HG03175 (cell line): ENCODE results near the gene TMEM178B.

Experiments
- ATAC-seq: cut with Tn5 transposase; IDR thresholded peaks from one replicate; pipeline ENCODE4 v1.9.1; 2021; ENCODE audit warnings: mild to moderate bottlenecking, moderate library complexity; ENCODE audit not compliant: unreplicated experiment

Gene TMEM178B

DNA sequence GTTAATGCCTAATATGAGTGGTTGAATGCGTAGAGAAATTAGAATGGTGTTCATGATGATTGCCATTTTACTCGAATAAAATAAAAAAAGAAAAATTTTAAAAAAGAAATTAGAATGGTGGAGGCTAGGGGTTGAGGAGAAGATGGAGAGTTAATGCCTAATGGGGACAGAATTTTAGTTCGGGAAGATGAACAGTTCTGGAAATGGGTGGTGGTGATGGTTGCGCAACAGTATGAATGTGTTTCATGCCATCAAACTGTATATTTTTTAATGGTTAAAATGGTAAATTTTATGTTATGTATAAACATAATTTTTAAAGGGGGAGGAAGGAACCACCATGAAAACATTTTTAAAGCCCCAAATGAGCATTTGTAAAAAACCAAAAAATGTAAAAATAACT, 337.3 kb downstream of the TMEM178B start:
- ATAC-seq: no peak

DNA sequence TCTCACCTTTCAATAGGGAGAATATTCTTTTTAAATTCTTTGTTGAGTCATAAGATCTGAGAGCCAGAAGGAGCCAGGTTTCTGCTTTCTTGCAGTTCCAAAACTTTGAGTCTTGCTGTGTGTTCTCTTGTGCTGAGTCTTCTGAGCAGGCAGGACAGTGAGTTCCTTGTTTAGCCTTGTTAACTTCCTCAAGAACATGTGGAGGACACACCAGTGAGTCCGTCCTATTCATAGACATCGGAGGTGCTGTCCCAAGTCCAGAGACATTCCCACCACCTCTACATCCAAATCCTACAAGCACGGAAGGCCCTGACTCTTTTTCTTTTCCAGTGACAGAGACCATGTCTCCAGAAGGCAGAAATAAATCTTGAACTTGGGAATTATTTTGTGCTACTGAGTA, 342.1 kb downstream of the TMEM178B start:
- no peak for ATAC-seq

DNA sequence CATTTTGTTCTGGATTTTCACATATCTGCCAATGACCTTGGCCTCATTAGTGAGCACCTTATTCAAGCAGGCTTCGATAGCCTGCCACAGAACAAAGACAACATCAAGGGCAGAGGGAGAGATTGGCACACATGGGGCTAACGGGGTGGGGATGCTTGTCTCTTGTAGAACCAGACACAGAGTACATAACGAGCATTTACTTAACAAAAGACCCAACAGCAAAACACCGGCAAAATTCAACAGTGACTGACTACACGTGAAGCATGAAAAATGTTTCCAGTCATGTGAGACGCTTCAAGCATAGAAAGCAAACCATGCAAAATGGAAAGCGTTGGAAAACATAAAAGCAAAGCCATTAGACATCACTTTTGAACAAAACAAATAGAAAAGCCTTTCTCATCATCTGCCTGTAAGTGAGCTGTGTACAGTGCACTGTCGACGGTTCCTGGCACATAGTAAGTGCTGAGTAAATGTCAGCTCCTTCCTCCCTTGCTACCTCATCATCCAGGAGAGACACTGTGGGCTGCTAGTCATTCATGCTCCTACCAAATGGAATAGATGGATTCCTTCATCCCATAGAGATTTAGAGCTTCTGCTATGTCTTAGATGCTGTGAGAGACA, 342.9 kb downstream of the TMEM178B start:
- ATAC-seq: no peak

DNA sequence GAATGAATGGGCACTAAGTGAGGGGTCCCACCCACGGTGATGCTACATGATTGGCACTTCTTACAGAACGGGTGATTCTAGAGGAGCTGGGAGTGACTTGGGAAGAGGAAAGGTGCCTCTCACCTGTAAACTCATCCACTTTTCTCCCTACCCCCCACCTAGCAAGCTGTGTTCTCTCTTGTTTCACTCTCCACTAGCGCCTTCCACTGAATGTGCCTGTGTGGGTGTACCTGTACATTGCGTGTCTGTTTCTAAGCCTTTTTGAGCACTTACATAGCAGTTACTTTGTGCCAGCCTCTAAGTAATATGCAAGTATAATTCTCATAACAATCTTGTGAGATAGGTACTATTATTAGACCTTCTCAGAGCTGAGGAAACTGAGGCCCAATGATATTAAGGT, 343.6 kb downstream of the TMEM178B start:
- no peak for ATAC-seq

DNA sequence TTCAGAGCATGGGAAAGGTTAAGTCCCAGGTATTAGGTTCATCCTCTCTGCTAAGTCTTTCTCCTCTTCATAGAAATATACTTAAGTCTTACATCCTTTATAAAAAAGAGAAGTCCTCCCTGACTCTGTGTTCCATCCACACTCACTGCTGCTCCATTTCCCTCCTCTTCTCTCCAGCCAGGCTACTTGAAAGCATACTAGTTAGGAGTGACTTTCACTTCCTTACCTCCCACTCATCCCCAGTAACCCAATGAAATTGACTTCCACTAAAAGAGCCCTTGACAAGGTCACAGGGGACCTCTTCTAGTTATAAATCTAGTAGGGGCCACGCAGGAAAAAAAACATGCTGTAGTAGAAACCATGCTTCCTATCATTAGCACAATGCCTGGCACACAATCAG, 344.2 kb downstream of the TMEM178B start:
- no peak for ATAC-seq

DNA sequence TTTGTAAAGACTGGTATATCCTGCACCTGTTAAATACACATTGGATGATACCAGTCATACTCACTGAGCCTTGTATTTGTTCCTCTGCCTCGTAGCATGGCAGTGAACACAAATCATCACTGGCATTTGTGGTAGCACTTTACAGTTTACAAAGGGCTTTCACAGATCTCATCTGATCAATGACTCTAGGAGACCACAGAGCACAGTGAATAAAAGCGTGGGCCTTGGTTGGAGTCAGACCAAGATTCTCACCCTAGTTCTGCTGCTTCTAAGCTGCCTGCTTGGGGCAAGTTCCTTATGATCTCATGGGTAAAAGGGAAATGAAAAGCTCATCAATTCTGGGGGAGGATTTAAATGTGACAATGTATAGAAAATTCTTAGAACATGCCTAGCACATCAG, 347.4 kb downstream of the TMEM178B start:
- no peak for ATAC-seq

DNA sequence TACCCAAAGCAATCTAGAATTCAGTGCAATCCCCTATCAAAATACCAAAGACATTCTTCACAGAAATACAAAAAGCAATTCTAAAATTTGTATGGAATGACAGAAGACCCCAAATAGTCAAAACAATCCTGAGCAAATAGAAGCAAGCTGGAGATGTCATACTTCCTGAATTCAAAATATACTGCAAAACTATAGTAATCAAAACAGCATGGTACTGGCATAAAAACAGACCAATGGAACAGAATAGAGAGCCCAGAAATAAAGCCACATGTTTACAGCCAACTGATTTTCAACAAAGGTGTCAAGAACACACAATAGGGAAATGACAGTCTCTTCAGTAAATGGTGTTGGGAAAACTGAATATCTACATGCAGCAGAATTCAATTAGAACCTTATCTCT, 353.3 kb downstream of the TMEM178B start:
- ATAC-seq: no peak

DNA sequence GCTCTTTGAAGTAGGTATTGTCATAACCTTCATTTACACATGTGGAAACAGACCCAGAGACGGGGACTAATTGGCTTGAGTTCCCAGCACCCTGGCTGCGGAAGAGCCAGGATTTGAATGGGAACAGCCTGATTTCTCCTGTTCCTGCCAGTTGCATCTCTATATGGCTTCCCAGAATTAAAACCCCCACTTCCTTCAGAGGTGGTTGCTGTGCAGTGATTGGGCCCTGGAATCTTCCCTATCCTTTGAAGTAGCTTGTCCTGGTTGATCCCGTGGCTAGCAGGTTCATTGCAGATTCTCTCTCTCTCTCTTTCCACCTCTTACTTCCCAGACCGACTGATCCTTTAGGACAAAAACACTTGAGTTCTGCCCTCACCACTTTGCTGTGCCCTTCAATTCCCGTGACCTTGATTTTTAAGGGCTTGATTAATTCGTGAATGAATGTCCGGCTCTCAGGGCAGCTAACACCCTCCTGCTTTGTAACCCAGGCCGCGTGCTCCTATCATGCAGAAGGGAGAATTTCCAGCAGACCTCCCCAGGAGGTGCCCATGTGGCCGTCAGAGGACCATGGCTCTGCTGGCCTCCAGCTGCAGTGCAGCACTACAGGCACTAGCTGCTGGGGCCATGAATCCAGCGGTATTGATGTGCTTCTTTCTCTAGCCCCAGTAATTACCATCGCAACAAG, 356.7 kb downstream of the TMEM178B start:
- no peak for ATAC-seq

DNA sequence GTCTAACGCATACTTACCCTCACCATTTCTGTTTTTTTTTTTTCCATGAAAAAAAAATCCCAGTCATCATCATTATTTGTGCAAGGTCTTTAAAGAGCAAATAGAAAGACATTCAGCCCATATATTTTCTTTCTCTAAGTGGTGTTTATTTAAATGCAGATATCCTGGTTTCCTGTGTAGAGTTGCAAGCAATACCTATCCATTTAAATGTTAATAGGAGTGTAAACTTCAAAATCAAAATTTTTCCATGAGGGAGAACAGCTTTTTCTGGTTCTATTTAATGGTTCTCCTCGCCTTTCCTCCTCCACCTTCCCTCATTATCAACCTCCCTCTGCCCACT, 357.2 kb downstream of the TMEM178B start:
- no peak for ATAC-seq

DNA sequence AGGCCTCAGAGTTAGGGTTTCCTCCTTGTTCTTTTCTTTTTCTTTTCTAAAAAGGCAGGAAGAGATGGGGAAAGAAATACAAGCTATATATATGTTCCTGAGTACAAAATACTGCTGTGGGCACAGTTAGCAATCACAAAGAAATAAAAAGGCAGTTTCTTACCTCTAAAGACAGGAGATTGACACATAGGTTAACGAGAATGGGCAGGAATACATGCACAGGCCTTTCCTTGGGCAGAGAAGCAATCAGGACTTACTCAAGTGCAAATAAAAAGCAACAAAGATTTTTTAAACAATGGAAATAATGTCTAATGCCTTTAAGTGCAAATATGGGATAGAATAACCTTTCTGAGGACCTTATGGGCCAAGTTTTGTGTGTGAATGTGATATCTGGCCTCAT, 357.8 kb downstream of the TMEM178B start:
- no peak for ATAC-seq

DNA sequence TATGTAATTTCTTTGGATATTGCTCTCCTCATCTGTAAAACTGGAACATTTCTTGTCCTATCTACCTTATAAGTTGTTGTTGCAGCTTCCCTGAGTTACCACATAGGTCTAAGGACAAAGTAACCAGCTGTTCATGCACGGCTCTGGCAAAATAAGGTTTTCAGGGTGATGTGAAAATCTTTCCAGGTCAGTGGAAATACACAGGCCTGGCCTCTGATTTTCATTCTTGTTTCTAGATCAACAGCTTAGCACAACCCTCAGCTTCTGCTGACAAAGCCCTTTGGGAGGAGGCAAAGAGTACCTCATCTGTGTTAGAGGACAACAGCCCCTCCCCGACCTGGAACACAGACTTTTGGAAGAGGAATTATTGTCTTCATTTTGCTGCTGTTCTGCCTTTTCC, 359.8 kb downstream of the TMEM178B start:
- ATAC-seq: no peak

DNA sequence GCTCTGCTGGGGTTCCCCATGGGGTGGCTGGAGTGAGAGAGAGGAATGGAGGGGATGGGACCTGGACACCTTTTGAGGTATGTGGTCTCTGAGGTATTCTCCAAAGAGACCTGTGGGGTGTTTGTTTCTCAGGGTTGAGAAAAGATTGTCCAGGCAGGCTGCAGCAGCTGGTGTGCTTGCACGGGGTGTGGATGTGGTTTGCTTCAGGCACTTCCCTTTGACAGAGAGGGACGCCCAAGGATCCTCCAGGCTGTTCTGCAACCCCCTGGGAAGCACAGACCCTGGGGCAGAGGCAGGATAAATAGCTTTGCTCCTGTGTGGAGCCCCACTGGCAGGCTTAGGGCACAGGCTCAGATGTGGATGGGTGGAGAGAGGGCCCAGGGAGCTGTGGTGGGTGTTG, 362.3 kb downstream of the TMEM178B start:
- ATAC-seq: no peak

DNA sequence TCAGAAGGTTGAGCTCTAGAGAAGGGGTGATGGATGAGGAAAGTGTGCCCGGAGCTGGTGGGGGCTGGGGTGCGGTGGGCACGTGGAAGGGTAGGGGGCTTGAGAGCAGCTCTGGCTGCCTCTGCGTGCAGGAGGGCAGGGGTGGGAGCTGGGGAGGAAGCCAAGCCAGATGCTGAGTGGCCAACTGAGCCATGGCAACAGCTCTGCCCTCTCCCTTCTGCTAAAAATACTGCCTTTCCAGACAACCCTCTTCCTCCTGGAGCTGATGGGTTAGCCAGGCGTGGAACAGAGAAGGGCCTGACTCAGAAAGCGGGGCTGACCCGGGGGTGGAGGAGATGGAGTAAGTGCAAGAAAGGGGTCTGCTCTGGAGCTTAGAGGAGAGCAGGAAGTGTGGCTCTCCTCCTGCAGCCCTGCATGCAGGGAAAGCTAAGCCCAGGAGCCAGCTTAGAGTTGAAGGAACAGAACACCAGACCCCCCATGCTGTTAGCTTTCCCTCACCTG, 362.8 kb downstream of the TMEM178B start:
- ATAC-seq: no peak

DNA sequence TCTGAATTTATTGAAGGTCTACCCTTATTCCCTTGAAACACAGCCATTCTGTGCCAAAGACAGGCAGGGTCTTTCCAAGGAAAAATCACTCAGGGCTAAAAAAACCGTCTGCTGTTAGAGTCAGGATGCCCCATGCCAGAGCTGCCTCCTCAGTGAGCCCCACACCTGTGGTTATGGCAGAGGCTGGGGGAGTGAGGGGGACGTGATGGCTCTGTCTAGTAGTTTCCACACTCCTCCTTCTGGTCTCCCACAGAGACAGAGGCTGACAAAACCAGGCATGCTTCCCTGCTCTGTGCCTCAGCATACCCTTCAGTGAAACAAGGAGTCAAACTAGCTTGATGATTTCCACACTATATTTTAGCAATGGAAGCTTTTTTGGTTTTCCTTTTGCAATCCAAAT, 365.3 kb downstream of the TMEM178B start:
- ATAC-seq: no peak

DNA sequence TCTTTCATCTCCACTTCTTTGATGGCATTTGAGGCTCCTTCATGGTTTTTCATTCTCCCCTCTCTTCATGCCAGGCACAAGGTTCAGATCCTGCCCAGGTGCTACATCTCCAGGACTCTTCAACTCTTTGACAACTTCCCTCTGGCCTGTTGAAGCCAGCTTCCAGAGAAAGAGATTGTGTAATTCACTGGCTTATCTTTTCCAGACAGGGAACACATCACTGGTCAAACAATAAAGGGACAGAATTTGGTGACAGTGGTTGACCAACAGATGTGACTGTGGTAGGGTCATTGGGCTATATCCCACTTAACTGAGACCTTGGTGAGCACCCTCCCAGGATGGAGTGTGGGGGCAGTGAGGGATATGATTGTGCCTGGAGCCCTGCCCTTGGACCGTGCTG, 365.9 kb downstream of the TMEM178B start:
- ATAC-seq: no peak

DNA sequence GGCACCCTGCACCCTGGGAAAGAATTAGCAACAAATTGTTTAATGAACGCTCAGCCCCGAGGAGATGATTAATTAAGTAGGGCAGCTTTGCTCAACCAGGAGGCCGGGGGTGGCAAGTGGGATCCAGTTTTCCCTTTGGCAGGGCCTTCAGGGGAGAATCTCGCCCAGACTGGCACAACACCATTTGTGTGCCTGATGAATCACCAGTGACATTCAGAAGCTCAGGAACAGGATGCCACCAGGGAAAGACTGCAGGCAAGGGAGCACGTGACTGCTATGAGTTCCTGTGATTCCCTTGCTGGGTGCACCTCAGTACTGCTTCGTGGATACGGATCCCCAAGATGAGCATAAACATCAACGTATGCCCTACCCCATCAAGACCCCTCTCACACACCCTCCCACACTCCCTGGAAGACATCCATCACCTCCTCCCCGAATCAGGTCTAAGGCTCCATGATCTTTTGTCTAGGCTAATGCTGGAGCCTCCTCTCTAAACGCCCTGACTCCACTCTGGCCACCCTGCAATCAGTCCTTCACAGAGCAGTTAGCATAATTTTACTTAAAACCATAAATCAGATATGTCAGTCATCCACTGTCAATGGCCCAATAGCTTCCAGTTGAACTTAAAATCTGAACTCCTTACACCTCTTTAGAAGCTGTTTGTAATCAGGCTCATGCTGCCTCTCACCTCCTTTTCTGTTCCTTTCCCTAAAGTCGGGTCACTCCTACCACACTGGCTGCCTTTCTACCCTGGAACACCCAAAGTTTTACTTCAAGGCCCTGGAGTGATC, 368.2 kb downstream of the TMEM178B start:
- ATAC-seq: no peak

DNA sequence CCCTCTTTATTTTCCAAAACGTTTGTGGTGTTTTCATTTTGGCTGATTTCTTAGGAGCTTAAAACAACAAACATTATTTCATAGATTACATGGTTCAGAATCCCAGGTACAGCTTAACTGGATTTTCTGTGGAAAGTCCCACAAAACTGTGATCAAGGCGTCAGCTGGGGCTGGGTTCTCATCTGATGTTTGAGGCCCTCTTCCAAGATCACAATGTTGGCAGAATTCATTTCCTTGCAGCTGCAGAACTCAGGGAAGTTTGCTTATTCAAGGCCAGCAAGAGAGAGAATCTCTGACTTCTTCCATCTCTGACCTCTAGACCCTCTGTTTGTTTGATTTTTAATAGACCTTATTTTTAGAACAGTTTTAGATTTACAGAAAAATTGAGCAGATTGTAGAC, 368.9 kb downstream of the TMEM178B start:
- ATAC-seq: no peak

DNA sequence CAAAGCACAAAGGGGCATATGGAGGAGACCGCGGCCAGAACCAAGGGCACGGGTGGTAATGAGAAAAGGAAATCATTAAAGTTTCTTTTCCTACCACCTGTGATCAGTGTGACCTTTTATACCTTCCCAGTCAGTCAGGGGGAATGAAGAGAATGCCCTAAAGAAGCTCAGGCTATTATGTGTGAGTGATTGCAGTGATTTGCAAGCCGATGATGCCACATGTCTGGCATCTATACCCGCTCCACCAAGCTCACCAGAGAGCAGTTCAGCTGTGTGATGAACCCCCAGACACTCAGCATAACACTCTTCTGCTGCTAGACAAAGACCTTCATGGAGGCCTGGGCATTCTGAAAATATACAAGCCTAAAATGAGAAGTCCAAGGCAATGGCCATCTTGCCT, 371.1 kb downstream of the TMEM178B start:
- no peak for ATAC-seq

DNA sequence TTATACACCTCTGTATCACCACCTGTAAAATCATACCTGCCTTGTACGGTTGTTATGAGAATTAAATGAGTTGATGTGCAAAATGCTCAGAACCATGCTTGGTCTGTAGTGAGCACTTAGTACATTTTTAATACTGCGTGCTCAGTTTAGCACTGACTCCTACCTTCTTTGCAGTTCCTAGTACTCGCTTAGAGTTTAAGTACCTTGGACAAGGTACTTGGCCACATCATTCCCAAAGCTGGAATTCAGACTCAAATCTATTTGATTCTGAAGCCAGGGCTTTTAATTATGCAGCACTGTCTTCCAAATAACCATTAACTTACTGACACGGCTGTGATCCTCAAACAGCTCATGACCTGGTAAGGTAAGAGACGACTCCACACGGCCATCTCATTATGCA, 377.4 kb downstream of the TMEM178B start:
- ATAC-seq: no peak

DNA sequence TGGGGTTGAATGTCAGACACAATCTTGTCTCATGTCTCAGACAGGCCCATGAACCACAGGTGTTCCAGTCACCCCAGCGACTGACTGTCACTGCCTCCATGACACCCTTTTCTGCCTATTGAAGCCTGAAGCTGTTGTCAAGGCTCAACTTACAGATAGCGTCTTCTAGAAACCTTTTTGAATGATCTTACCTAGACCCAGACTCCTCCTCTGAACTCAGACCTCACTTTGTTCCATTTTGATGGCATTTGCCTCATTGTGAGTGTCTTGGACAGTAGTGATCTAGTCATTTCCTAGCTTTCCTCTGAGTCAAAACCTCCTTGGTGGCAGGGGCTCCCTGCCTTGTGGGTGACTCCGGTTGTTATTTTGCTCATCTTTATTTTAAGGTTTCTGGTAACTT, 379.0 kb downstream of the TMEM178B start:
- no peak for ATAC-seq

DNA sequence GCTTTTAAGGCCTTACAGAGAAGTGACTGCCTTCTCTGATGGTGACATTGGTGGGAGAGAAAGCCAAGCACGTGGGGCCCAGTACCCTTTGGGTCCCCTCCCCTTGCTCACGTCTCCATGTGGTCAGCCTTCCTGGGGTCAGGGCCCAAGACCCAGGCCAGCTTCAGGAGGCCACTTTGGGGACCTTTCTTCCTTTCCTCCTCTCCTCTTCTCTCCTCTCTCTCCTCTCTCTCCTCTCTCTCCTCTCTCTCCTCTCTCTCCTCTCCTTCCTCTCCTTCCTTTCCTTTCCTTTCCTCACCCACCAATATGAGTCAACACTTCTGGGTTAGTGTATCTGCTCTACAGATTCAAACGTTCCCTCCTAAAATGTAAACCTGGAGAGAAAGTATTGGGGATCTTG, 380.5 kb downstream of the TMEM178B start:
- ATAC-seq: no peak

DNA sequence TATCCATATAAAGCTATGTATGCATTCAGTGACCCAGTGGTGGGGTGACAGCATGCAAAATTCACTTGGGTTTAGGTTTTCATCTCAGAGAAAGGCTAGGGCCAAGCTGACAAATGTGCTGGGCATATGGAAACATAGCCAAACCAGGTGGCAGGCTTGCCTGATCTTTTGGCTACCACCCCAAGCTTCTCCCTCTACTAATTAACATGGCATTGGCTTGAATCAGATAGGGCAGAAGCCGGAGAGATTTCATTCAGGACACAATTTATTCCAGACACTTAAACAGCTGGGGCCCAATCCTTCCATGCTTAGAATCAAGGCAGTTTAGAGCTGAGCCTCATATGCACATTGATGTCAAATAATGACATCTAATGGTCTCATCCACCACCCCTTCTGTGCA, 381.9 kb downstream of the TMEM178B start:
- no peak for ATAC-seq
